ENCODE data around the gene HDGF. TPM values are rescaled to one million over a fixed set of nuclear protein-coding genes. Genes with fewer than 3 reads are reported as not detected.

Gene HDGF
- total RNA-seq, 6 experiments from 2014 or later: 229 to 324 (median 315) TPM

GRCh38 chr1:156740741-156741480, 10.6 kb downstream of the HDGF start, which contains the start of gene MRPL24:
MRPL24 (minus strand) TSS chr1:156741088; CDS start chr1:156738704, 2,384 bp downstream.
- Mint-ChIP-seq H3K36me3 (ENCODE audit: low read depth) (peaks cover 52% of the 10 kb centered on the region), H3K4me1 (ENCODE audit: low read depth) (peaks cover 31% of the 10 kb centered on the region), H3K27ac (peak within 1 kb of the TSS; percentile 92), H3K27me3 (ENCODE audit: insufficient read depth) (peaks cover 7% of the 10 kb centered on the region), H3K4me3 (peak within 1 kb of the TSS; percentile 99), H3K9me3 (no peaks in the 10 kb centered on the region)
- DNase-seq: peak; percentile 100
- TF ChIP-seq CTCF (IDR thresholded peaks at IDR 0.05): no peak

- Mint-ChIP-seq H3K9me3 (no peaks in the 10 kb centered on the region), H3K36me3 (ENCODE audit: low read depth) (peaks cover 45% of the 10 kb centered on the region), H3K27me3 (ENCODE audit: insufficient read depth) (peaks cover 7% of the 10 kb centered on the region), H3K4me1 (ENCODE audit: low read depth) (peaks cover 25% of the 10 kb centered on the region), H3K4me3 (peak overlapping the region; percentile 99), H3K27ac (peak overlapping the region; percentile 92)
- TF ChIP-seq CTCF (IDR thresholded peaks at IDR 0.05): no peak
- DNase-seq: no peak
Observed at GRCh38 chr1:156740237-156740740, 11.2 kb downstream of the HDGF start.

- DNase-seq: no peak
- peaks cover 7% of the 10 kb centered on the region for H3K27me3 Mint-ChIP-seq (ENCODE audit: insufficient read depth)
- no peaks in the 10 kb centered on the region for H3K9me3 Mint-ChIP-seq
- peaks cover 22% of the 10 kb centered on the region for H3K4me1 Mint-ChIP-seq (ENCODE audit: low read depth)
- TF ChIP-seq CTCF (IDR thresholded peaks at IDR 0.05): no peak
- no peak overlapping the region for H3K4me3 Mint-ChIP-seq
- peaks cover 43% of the 10 kb centered on the region for H3K36me3 Mint-ChIP-seq (ENCODE audit: low read depth)
- peak overlapping the region; percentile 60; the same call in 1 of the 2 replicates for H3K27ac Mint-ChIP-seq
Observed at GRCh38 chr1:156738916-156739315, 12.6 kb downstream of the HDGF start.

GRCh38 chr1:156738407-156738806, 13.1 kb downstream of the HDGF start:
- TF ChIP-seq CTCF (IDR thresholded peaks at IDR 0.05): no peak
- Mint-ChIP-seq H3K27ac (no peak overlapping the region), H3K4me1 (ENCODE audit: low read depth) (peaks cover 22% of the 10 kb centered on the region), H3K27me3 (ENCODE audit: insufficient read depth) (peaks cover 7% of the 10 kb centered on the region), H3K4me3 (no peak overlapping the region), H3K9me3 (no peaks in the 10 kb centered on the region), H3K36me3 (ENCODE audit: low read depth) (peaks cover 43% of the 10 kb centered on the region)
- no peak for DNase-seq

- no peak for TF ChIP-seq CTCF (IDR thresholded peaks at IDR 0.05)
- H3K27me3 Mint-ChIP-seq (ENCODE audit: insufficient read depth): peaks cover 8% of the 10 kb centered on the region
- no peaks in the 10 kb centered on the region for H3K9me3 Mint-ChIP-seq
- H3K36me3 Mint-ChIP-seq (ENCODE audit: low read depth): peaks cover 16% of the 10 kb centered on the region
- DNase-seq: no peak
- H3K27ac Mint-ChIP-seq: no peak overlapping the region
- H3K4me1 Mint-ChIP-seq (ENCODE audit: low read depth): peaks cover 15% of the 10 kb centered on the region
- H3K4me3 Mint-ChIP-seq: no peak overlapping the region
Observed at GRCh38 chr1:156733989-156734584, 17.4 kb downstream of the HDGF start.

Data from HFFc6 (cell line).